HL-60 (cell line): ENCODE measurements around the gene PTPRM.

Source experiments
- CTCF ChIP-seq: IDR thresholded peaks from one replicate; pipeline ENCODE4 v1.5.1; 2011; ENCODE audit warnings: low read length, control low read depth, inconsistent platforms; ENCODE audit not compliant: insufficient read depth
- GABPA ChIP-seq: IDR thresholded peaks from 2 replicates; pipeline ENCODE4 v1.6.1; 2012; ENCODE audit warnings: low read depth
- POLR2AphosphoS5 ChIP-seq: IDR thresholded peaks from 2 replicates; pipeline ENCODE4 v1.6.1; 2012; ENCODE audit warnings: low read depth
- REST ChIP-seq: IDR thresholded peaks from 2 replicates; pipeline ENCODE4 v1.6.1; 2012; ENCODE audit warnings: low read depth; ENCODE audit not compliant: insufficient replicate concordance
- SPI1 ChIP-seq: IDR thresholded peaks from 2 replicates; pipeline ENCODE4 v1.6.1; 2012; ENCODE audit warnings: low read depth, mild to moderate bottlenecking, borderline replicate concordance

GRCh38 chr18:8358033-8358765 is 791.1 kb downstream of the PTPRM start:
- TF ChIP-seq CTCF (no peak), POLR2AphosphoS5 (no peak), SPI1 (no peak), GABPA (no peak), REST (no peak)
